Measurements from ENCODE around the gene CSRNP2. TPM values are rescaled to one million over a fixed set of nuclear protein-coding genes. Genes with fewer than 3 reads are reported as not detected.

Gene CSRNP2
- total RNA-seq = 66.4 and 67.0 TPM in 2 replicates
- long read RNA-seq, partial matches to known transcripts = 1 of 19 reads
- long read RNA-seq, other reads (novel, unspliced or antisense) = 18 of 19 reads

DNA sequence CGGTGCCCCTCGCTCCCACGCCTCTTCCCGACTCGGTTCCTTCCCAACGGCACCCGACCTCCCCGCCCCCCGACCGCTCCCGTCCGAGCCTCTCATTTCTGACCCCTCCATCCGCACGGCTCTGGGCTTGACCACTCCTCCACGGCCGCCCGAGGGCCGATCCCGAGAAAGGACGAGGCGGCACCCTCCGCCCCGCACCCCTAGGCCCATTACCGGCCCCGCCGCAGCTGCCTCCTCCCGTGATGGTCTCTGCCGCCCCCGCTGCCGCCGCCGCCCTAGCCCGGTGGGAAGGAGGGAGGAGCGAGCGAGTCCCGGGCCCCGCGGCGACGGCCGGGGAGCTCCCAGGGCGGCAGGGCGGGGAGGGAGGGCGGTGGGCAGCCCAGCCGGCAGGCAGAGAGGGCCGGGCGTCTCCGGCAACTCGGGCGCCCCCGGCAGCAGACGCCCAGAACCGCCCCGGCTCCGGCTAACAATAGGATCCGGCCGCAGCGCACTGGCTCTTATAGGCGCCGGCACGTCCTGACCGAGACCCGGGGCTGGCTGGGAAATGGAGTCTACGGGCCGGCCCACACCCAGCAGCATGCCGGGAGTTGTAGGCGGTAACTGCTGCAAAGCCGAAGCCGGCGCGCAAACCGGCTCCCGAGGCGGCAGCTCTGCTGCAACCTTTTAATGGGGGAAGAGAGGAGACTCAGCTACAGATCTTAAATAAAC, at the start of gene CSRNP2:
Gene CSRNP2, minus strand, starts transcription at position 471 of the 708 bp plus-strand sequence. CDS start 7,035 bp downstream, outside the sequence.
- Mint-ChIP-seq H3K27me3 (no peaks in the 10 kb centered on the region), H3K9me3 (ENCODE audit: low read depth) (no peaks in the 10 kb centered on the region), H3K36me3 (ENCODE audit: insufficient read depth) (peaks cover 14% of the 10 kb centered on the region), H3K4me1 (ENCODE audit: low read depth) (peaks cover 23% of the 10 kb centered on the region), H3K4me3 (ENCODE audit: low read depth) (peak within 1 kb of the TSS; percentile 99), H3K27ac (peak within 1 kb of the TSS; percentile 98)
- TF ChIP-seq, protein P1, sequence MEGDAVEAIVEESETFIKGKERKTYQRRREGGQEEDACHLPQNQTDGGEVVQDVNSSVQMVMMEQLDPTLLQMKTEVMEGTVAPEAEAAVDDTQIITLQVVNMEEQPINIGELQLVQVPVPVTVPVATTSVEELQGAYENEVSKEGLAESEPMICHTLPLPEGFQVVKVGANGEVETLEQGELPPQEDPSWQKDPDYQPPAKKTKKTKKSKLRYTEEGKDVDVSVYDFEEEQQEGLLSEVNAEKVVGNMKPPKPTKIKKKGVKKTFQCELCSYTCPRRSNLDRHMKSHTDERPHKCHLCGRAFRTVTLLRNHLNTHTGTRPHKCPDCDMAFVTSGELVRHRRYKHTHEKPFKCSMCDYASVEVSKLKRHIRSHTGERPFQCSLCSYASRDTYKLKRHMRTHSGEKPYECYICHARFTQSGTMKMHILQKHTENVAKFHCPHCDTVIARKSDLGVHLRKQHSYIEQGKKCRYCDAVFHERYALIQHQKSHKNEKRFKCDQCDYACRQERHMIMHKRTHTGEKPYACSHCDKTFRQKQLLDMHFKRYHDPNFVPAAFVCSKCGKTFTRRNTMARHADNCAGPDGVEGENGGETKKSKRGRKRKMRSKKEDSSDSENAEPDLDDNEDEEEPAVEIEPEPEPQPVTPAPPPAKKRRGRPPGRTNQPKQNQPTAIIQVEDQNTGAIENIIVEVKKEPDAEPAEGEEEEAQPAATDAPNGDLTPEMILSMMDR (IDR thresholded peaks at IDR 0.05; ENCODE audit: unreplicated experiment) = peak; percentile 23
- peak; percentile 98 for DNase-seq (ENCODE audit: low spot score, unreplicated experiment)

GRCh38 chr12:51132693-51133092, 49.3 kb upstream of the CSRNP2 start:
- TF ChIP-seq, protein P1 (IDR thresholded peaks at IDR 0.05; ENCODE audit: unreplicated experiment) = no peak
- peaks cover 1% of the 10 kb centered on the region for H3K36me3 Mint-ChIP-seq (ENCODE audit: insufficient read depth)
- no peaks in the 10 kb centered on the region for H3K9me3 Mint-ChIP-seq (ENCODE audit: low read depth)
- H3K27ac Mint-ChIP-seq = peak overlapping the region; percentile 62
- H3K4me1 Mint-ChIP-seq (ENCODE audit: low read depth) = no peaks in the 10 kb centered on the region
- H3K27me3 Mint-ChIP-seq = no peaks in the 10 kb centered on the region
- DNase-seq (ENCODE audit: low spot score, unreplicated experiment) = no peak
- H3K4me3 Mint-ChIP-seq (ENCODE audit: low read depth) = no peak overlapping the region

GRCh38 chr12:51131745-51132521, 48.5 kb upstream of the CSRNP2 start:
- TF ChIP-seq, protein P1 (IDR thresholded peaks at IDR 0.05; ENCODE audit: unreplicated experiment) = no peak
- H3K36me3 Mint-ChIP-seq (ENCODE audit: insufficient read depth) = peaks cover 1% of the 10 kb centered on the region
- no peak for DNase-seq (ENCODE audit: low spot score, unreplicated experiment)
- no peaks in the 10 kb centered on the region for H3K27me3 Mint-ChIP-seq
- no peak overlapping the region for H3K4me3 Mint-ChIP-seq (ENCODE audit: low read depth)
- H3K4me1 Mint-ChIP-seq (ENCODE audit: low read depth) = no peaks in the 10 kb centered on the region
- H3K9me3 Mint-ChIP-seq (ENCODE audit: low read depth) = no peaks in the 10 kb centered on the region
- peak overlapping the region; percentile 14 for H3K27ac Mint-ChIP-seq

GRCh38 chr12:51128919-51129318, 45.5 kb upstream of the CSRNP2 start:
- H3K9me3 Mint-ChIP-seq (ENCODE audit: low read depth) = no peaks in the 10 kb centered on the region
- H3K4me3 Mint-ChIP-seq (ENCODE audit: low read depth) = no peak overlapping the region
- no peak for DNase-seq (ENCODE audit: low spot score, unreplicated experiment)
- H3K27me3 Mint-ChIP-seq = no peaks in the 10 kb centered on the region
- H3K27ac Mint-ChIP-seq = no peak overlapping the region
- H3K36me3 Mint-ChIP-seq (ENCODE audit: insufficient read depth) = peaks cover 8% of the 10 kb centered on the region
- TF ChIP-seq, protein P1 (IDR thresholded peaks at IDR 0.05; ENCODE audit: unreplicated experiment) = no peak
- no peaks in the 10 kb centered on the region for H3K4me1 Mint-ChIP-seq (ENCODE audit: low read depth)

GRCh38 chr12:51127050-51127729, 43.8 kb upstream of the CSRNP2 start:
- no peak for DNase-seq (ENCODE audit: low spot score, unreplicated experiment)
- no peak overlapping the region for H3K4me3 Mint-ChIP-seq (ENCODE audit: low read depth)
- TF ChIP-seq, protein P1 (IDR thresholded peaks at IDR 0.05; ENCODE audit: unreplicated experiment) = no peak
- no peak overlapping the region for H3K27ac Mint-ChIP-seq
- H3K9me3 Mint-ChIP-seq (ENCODE audit: low read depth) = no peaks in the 10 kb centered on the region
- H3K27me3 Mint-ChIP-seq = no peaks in the 10 kb centered on the region
- no peaks in the 10 kb centered on the region for H3K4me1 Mint-ChIP-seq (ENCODE audit: low read depth)
- peaks cover 8% of the 10 kb centered on the region for H3K36me3 Mint-ChIP-seq (ENCODE audit: insufficient read depth)

Measured in progenitor cell of endocrine pancreas (in vitro differentiated cells).